Measurements from ENCODE around the gene KIF11. TPM values are rescaled to one million over a fixed set of nuclear protein-coding genes. Genes with fewer than 3 reads are reported as not detected.
"Not testable (repeated sequence)": the region's sequence is repeated elsewhere in the genome, so short reads cannot be mapped to it uniquely, and the experiment has no call there.

KIF11 gene
- total RNA-seq, 1 donor from 2014 or later, result 0.29 TPM

DNA sequence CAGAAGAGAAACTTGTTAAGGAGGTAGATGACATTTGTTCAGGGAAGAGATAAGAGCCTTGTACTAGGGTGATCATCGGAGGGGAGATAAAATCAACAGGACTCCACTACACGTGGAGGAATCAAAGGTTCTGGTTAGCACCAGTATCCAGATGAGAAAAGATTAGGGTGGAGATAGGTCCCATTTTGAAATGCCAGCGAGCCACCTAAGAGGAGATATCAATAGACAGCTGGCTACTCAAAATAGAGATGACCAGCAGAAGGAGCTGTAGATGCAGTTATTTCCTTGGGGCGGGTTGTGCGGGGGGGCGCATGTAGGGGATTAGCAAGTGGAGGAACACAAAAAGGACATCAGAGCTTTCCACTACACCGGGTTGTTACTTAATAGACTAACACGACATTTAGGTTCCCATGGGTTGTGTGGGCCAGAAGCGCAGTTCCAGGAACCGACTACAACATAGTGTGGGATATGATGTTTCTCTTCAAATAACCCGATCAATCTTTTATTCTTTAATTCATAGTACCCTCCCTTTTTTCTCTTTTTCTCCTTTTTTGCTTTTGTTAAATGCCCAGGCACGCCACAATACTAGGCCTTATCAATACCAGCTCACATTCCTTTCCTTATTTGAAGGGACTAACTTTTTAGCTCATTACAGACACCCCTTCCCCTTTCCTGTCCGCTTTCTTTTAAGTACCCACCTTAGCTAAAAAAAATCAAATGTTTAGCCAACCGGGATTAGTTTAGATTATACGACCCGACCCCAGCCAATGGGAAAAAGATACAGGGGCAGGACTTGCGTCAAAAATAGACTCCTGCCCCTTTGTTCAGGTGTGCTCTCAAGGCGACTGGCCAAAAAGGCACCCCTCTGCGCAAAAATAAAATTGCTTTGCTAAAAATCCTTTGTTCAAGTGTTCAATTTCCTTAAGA, 2.0 kb upstream of the KIF11 start:
- DNase-seq (ENCODE audit: low spot score), result no peak

GRCh38 chr10:92591550-92592022, 1.3 kb upstream of the KIF11 start:
- DNase-seq (ENCODE audit: low spot score), result peak; percentile 96

GRCh38 chr10:92593619-92594588, 974 bp downstream of the KIF11 start:
- DNase-seq (ENCODE audit: low spot score), result no peak

DNA sequence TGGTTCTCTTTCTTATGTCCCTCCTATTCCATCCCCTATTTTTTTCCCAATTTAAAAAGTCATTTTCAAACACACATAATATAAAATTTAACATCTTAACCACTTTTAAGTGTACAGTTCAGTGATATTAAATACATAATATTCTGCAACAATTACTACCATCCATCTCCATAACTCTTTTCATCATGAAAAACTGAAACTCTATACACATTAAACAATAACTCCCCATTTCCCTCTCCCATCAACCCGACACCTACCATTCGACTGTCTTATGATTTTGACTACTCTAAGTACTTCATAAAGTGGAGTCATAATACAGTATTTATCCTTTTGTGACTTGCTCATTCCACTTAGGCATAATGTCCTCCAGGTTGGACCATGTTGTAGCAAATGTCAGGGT, 2.6 kb downstream of the KIF11 start:
- no peak for DNase-seq (ENCODE audit: low spot score)

DNA sequence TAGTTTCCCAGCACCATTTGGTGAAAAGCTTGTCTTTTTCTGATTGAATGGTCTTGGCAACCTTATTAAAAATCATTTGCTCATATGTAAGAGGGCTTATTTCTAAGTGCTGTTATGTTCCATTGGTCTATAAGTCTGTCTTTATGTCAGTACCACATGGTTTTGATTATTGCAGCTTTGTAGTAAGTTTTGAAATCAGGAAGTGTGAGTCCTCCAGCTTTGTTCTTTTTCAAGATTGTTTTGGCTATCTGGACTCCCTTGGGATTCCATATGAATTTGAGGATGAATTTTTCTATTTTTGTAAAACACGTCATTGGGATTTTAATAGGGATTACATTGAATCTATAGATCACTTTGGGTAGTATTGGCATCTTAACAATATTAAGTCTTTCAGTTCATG, 5.4 kb downstream of the KIF11 start:
- no peak for DNase-seq (ENCODE audit: low spot score)

DNA sequence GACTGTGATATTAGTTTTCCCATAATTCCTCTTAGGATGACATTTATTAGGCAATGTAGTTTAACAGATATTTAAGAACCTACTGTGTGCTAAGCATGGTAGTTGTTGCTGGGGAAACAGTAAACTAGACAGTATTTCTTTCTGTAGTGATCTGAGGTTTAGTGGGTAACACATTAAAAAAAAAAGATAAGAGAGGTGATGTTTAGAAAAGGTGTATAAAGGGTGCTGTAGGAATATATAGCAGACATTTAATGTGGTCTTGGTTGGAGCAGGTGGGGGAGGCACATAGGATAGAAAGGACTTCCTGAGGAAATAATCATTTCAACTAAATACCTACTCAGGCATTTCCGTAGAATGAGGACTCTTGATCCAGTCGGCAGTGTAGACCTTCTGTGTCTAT, 11.9 kb downstream of the KIF11 start:
- no peak for DNase-seq (ENCODE audit: low spot score)

DNA sequence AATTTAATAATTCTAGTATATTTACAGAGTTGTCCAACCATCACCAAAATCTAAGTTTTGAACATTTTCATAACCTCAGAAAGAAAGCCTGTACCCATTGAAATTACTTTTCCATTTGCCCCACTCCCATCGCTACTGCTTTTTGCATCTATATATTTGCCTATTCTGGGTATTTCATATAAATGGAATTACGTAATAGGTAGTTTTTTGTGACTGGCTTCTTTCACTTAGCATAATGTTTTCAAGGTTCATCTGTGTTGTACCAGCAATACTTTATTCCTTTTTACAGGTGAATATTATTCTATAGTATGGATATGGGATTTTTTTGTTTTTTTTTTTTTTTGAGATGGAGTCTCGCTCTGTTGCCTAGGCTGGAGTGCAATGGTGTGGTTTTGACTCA, 22.6 kb downstream of the KIF11 start:
- no peak for DNase-seq (ENCODE audit: low spot score)

GRCh38 chr10:92619368-92619767, 26.4 kb downstream of the KIF11 start:
- DNase-seq (ENCODE audit: low spot score), result no peak

GRCh38 chr10:92627845-92628480, 35.0 kb downstream of the KIF11 start:
- no peak for DNase-seq (ENCODE audit: low spot score)

DNA sequence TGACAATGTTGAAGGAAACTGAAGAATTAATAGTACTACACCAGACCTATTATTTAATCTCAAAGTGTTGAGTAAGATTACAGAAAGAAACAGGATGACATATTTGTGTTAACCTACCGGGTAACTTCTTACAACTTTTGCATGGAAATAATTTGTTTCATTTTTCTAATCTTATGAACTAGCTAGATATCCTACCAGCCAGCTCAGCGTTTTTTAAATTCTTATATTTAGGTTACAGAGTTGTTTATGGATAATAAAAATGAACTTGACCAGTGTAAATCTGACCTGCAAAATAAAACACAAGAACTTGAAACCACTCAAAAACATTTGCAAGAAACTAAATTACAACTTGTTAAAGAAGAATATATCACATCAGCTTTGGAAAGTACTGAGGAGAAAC, 37.0 kb downstream of the KIF11 start:
- DNase-seq (ENCODE audit: low spot score), result no peak

DNA sequence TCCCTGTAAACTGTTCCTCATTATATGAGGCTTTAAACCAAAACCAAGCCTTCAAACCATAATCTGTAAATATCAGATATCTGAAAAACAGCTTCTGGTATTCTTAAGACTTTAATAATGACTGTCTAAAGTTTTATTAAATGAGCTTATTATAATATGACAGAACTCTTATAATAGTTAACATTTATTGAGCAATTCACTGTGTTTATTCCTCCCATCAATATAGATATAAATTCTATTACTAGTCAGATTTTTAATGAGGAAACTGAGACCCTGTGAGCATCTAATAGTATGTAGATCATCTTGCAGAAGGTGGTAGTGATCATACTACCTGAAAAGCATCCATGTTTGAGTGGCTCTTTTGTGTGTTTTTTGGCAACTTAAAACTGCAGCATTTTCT, 45.1 kb downstream of the KIF11 start:
- DNase-seq (ENCODE audit: low spot score), result no peak

DNA sequence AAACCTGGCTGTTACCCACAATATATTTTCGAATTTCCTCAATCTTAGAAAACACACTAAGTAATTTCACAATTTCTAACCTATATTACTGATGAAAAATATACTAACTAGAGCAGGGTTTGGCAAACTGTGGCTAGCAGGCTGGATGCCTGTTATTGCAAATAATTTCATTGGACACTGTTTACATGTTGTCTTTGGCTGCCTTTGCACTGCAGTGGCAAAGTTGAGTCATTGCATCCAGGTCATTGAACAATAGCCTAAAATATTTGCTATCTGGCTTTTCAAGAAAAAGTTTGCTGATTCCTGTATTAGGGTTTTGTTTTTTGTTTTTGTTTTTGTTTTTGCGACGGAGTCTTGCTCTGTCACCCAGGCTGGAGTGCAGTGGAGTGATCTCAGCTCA, 47.2 kb downstream of the KIF11 start:
- DNase-seq (ENCODE audit: low spot score), result no peak

DNA sequence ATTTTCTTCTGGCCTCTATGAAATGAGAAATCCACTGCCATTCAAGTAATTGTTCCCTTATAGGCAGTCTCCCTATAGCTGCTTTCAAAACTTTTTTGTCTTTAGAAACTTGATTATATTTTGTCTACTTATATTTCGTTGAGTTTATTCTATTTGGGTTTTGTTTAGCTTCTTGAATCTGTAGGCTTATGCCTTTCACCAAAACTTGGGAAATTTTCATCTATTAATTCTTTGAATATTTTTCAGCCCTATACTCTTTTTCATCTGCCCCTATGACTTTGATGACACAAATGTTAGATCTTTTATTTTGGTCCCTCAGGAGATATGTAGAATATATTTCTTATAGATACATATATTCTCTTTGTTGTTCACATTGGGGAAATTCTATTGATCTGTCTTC, 48.6 kb downstream of the KIF11 start:
- DNase-seq (ENCODE audit: low spot score), result no peak

DNA sequence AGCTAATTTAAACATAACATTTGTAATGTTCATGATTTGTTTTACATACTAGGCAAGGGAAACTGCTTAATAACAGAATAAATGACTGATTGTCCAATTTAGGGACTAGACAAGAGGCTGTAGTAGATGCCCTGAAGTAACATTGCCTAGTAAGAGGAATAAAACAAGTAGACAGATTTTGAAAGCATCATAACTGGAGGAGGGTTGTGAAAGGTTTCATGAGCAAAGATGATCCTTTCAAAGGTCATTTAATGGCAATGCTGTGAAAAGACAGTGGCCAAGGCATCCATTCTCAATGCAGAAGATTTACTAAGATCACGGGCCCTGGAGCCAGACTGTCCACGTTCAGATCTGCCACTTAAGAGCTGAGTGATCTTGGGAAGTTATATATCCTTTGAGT, 52.0 kb downstream of the KIF11 start:
- DNase-seq (ENCODE audit: low spot score), result no peak

DNA sequence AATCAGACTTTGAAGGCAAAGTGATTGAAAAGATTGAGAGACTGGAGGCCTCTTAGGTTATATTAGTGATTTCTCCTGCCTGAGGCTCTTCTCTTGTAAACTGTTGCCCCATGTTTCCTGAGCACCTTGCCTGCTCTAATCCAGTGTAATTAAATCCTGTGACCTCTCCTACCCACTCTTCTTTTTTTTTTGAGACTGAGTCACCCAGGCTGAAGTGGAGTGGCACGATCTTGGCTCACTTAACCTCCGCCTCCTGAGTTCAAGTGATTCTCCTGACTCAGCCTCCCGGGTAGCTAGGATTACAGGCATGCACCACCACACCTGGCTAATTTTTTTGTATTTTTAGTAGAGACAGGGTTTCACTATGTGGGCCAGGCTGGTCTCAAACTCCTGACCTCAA, 57.9 kb downstream of the KIF11 start:
- DNase-seq (ENCODE audit: low spot score), result not testable (repeated sequence)

- no peak for DNase-seq (ENCODE audit: low spot score)
Observed at GRCh38 chr10:92655426-92655825, 62.5 kb downstream of the KIF11 start.

DNA sequence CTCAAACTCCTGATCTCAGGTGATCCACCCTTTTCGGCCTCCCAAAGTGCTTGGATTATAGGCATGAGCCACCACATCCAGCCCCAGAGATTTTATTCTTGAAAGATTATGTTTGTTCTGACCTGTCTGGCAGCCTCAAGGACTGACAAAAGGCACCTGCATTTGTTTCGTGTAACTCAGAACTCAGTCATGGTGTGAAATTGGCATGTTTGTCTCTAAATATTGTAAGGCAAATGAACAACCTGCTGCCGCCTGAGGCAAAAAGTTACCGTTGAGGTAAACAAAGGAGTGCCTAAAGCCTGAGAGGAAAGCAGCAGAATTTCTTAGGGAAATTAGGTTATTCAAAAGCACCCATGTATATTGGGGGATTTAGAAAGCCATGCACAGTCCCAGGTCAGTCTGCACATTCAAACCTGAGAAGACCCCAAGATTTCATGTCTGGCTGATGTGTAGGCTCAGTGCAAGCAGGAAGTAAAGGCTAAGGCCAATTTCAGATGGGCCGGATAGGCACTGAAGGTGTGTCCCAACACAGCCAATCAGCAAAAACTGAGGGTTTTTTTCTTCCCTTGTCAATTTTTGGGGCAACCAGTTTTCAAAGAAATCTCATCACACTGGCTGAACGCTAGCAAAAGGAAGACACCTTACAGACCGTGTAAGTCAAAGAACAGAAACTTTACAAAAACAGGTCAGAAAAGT, 63.5 kb downstream of the KIF11 start:
- no peak for DNase-seq (ENCODE audit: low spot score)

DNA sequence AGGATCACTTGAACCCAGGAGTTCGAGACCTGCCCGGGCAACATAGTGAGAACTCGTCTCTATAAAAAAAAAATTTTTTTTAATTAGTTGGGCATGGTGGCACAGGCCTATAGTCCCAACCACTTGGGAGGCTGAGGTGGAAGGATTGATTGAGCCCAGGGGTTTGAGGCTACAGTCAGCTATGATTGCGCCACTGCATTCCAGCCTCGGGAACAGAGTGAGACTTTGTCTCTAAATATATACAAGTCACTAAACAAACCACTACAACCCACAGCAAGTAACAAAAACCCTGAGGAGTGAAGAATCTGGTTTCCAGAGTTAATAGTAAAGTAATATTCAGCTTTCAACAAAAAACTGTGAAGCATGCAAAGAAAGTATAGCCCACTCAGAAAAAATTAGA, 64.1 kb downstream of the KIF11 start:
- DNase-seq (ENCODE audit: low spot score), result no peak

GRCh38 chr10:92662848-92663247, 69.9 kb downstream of the KIF11 start:
- DNase-seq (ENCODE audit: low spot score), result no peak

DNA sequence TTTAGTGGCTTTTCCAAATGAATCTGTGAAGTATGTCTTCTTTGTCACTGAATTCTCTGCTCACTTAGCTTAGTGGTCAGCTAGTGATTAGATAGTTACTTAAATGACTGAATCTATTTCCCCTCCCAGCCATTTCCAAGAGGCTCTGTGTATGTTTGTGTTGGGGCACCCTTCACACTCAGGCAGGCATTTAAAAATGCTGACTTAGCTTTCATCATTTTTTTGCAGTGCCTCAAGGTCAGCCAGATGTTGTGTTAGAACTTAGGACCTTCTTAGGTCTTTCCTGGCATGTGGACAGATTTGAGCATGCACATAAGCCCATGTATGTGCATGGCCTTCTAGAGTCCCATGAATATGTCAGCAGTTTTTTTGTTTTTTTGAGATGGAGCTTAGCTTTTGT, 71.4 kb downstream of the KIF11 start:
- no peak for DNase-seq (ENCODE audit: low spot score)

- DNase-seq (ENCODE audit: low spot score), result no peak
Observed at GRCh38 chr10:92667078-92667477, 74.1 kb downstream of the KIF11 start.

Measured in mesenteric fat pad (tissue), 1 donor.